Activated CD4-positive, CD25-positive, alpha-beta regulatory T cell treated with anti-CD3 and anti-CD28 coated beads, Interleukin-2, amount 50 U/mL, for 72 hours (primary cell): Measurements from ENCODE around the gene CACNB3.
A peak's percentile ranks its signal among the peaks of the same experiment; 100 is the strongest.

Experiments
- DNase-seq: peaks from one replicate; pipeline ENCODE4 v3.0.0; 2021

CACNB3 gene

GRCh38 chr12:48817873-48818830, at the start of gene CACNB3:
Gene CACNB3 (plus strand): TSS chr12:48818496. CDS start chr12:48818930, 434 bp downstream.
- DNase-seq = peak; percentile 78

GRCh38 chr12:48768736-48769135, 49.6 kb upstream of the CACNB3 start:
- DNase-seq = no peak

GRCh38 chr12:48770756-48771155, 47.5 kb upstream of the CACNB3 start:
- DNase-seq = no peak

GRCh38 chr12:48771588-48772112, 46.6 kb upstream of the CACNB3 start:
- no peak for DNase-seq

- no peak for DNase-seq
These were observed 44.6 kb upstream of the CACNB3 start for GRCh38 chr12:48773686-48774085.

- no peak for DNase-seq
These were observed 43.8 kb upstream of the CACNB3 start for GRCh38 chr12:48774516-48774915.

GRCh38 chr12:48775299-48775698, 43.0 kb upstream of the CACNB3 start:
- DNase-seq = no peak

GRCh38 chr12:48775991-48776649, 42.2 kb upstream of the CACNB3 start:
- DNase-seq = no peak

GRCh38 chr12:48776956-48777355, 41.3 kb upstream of the CACNB3 start:
- no peak for DNase-seq

- no peak for DNase-seq
These were observed 40.5 kb upstream of the CACNB3 start for GRCh38 chr12:48777501-48778400.

- DNase-seq = no peak
These were observed 38.4 kb upstream of the CACNB3 start for GRCh38 chr12:48779869-48780268.

- no peak for DNase-seq
These were observed 37.8 kb upstream of the CACNB3 start for GRCh38 chr12:48780381-48781025.

- no peak for DNase-seq
These were observed 36.4 kb upstream of the CACNB3 start for GRCh38 chr12:48781750-48782456.

GRCh38 chr12:48782457-48783395, 35.6 kb upstream of the CACNB3 start:
- no peak for DNase-seq

GRCh38 chr12:48783432-48783831, 34.9 kb upstream of the CACNB3 start:
- no peak for DNase-seq

- DNase-seq = no peak
These were observed 31.4 kb upstream of the CACNB3 start for GRCh38 chr12:48786591-48787544.

- no peak for DNase-seq
These were observed 30.3 kb upstream of the CACNB3 start for GRCh38 chr12:48787791-48788523.

GRCh38 chr12:48788524-48788853, 29.8 kb upstream of the CACNB3 start:
- no peak for DNase-seq
